Measurements from ENCODE around the gene ICAM1.
A peak's percentile ranks its signal among the peaks of the same experiment; 100 is the strongest.
"Not testable (repeated sequence)": the region's sequence is repeated elsewhere in the genome, so short reads cannot be mapped to it uniquely, and the experiment has no call there.

ICAM1 gene

DNA sequence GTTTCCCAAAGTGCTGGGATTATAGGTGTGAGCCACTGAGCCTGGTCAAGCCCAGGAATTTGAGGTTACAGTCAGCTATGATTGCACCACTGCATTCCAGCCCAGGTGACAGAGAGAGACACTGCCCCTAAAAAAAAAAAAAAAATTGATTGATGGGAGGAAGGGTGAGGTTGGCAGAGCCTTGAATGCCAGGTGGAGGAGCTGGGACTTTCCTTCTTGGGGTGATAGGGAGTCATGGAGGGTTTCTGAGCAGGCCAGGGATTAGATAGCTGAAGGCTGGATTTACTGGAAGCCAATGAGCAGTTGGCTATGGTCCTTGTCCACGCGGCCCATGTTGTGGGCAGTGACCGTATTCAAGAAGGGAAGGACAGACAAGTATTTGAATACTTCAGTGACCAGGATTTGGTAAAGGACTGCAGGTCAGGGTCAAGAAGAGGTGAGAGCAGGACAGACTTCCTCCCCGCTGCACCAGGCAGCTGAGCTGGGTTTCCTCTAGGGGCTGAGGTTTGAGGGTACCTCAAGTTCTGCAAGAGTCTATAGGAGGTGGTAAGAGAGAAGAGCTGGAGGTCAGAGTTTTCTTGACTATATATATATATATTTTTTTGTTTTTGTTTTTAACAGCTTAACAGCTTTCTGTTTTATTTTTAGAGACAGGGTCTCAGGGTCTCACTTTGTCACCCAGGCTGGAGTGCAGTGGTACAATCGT, 9.0 kb downstream of the ICAM1 start:
- DNase-seq, result no peak

DNA sequence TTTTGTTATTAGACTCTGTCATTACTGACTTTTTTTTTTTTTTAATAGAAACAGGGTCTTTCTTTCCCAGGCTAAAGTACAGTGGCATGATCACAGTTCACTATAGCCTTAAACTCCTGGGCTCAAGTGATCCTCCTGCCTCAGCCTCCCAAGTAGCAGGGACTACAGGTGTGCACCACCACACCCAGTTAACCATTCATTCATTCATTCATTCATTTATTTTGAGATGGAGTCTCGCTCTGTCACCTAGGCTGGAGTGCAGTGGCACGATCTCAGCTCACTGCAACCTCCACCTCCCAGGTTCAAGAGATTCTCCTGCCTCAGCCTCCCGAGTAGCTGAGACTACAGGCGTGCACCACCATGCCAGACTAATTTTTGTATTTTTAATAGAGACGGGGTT, 11.1 kb downstream of the ICAM1 start:
- DNase-seq, result not testable (repeated sequence)

DNA sequence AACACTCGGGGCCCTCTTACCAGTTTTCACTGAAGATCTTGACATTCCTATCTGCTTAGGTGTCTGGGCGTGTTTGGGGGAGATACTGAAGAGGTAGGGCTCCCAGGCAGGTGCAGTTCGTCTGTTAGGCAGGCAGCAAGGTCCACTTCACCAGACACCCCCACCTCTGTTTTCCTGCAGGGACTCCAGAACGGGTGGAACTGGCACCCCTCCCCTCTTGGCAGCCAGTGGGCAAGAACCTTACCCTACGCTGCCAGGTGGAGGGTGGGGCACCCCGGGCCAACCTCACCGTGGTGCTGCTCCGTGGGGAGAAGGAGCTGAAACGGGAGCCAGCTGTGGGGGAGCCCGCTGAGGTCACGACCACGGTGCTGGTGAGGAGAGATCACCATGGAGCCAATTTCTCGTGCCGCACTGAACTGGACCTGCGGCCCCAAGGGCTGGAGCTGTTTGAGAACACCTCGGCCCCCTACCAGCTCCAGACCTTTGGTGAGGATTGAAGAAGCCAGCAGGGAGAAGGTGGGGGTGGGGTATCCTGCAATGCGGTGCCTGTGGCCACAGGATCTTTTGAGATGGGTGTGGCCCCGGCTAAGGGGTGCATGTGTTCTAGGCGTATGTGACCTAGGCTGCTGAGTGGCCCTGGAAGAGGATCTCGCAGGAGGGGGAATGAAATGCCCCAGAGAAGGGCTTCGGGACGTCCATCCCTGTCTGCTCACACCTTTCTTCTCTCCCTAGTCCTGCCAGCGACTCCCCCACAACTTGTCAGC, 12.6 kb downstream of the ICAM1 start:
- no peak for DNase-seq

DNA sequence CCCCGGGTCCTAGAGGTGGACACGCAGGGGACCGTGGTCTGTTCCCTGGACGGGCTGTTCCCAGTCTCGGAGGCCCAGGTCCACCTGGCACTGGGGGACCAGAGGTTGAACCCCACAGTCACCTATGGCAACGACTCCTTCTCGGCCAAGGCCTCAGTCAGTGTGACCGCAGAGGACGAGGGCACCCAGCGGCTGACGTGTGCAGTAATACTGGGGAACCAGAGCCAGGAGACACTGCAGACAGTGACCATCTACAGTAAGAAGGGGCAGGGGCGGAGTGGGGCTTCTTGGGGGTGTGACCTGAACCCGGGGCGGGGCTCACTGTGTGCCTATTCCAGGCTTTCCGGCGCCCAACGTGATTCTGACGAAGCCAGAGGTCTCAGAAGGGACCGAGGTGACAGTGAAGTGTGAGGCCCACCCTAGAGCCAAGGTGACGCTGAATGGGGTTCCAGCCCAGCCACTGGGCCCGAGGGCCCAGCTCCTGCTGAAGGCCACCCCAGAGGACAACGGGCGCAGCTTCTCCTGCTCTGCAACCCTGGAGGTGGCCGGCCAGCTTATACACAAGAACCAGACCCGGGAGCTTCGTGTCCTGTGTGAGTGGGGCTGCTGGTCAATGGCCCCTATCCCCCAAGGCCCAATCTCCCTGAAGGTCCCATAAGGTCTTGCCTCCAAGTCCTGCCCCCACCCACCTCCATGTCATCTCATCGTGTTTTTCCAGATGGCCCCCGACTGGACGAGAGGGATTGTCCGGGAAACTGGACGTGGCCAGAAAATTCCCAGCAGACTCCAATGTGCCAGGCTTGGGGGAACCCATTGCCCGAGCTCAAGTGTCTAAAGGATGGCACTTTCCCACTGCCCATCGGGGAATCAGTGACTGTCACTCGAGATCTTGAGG, 13.4 kb downstream of the ICAM1 start:
- DNase-seq, result no peak

DNA sequence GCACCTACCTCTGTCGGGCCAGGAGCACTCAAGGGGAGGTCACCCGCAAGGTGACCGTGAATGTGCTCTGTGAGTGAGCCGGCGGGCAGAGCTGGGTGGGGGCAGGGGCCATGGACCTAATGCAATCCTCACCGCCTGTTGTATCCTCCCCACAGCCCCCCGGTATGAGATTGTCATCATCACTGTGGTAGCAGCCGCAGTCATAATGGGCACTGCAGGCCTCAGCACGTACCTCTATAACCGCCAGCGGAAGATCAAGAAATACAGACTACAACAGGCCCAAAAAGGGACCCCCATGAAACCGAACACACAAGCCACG, 14.0 kb downstream of the ICAM1 start:
- no peak for DNase-seq

DNA sequence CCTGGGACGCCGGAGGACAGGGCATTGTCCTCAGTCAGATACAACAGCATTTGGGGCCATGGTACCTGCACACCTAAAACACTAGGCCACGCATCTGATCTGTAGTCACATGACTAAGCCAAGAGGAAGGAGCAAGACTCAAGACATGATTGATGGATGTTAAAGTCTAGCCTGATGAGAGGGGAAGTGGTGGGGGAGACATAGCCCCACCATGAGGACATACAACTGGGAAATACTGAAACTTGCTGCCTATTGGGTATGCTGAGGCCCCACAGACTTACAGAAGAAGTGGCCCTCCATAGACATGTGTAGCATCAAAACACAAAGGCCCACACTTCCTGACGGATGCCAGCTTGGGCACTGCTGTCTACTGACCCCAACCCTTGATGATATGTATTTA, 14.5 kb downstream of the ICAM1 start:
- no peak for DNase-seq

DNA sequence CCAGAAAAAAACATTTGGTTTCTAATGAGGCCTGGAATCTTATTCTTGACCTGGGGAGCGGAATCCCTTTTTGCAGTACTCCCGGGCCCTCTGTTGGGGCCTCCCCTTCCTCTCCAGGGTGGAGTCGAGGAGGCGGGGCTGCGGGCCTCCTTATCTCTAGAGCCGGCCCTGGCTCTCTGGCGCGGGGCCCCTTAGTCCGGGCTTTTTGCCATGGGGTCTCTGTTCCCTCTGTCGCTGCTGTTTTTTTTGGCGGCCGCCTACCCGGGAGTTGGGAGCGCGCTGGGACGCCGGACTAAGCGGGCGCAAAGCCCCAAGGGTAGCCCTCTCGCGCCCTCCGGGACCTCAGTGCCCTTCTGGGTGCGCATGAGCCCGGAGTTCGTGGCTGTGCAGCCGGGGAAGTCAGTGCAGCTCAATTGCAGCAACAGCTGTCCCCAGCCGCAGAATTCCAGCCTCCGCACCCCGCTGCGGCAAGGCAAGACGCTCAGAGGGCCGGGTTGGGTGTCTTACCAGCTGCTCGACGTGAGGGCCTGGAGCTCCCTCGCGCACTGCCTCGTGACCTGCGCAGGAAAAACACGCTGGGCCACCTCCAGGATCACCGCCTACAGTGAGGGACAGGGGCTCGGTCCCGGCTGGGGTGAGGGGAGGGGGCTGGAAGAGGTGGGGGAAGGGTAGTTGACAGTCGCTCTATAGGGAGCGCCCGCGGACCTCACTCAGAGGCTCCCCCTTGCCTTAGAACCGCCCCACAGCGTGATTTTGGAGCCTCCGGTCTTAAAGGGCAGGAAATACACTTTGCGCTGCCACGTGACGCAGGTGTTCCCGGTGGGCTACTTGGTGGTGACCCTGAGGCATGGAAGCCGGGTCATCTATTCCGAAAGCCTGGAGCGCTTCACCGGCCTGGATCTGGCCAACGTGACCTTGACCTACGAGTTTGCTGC, 16.1 kb downstream of the ICAM1 start, which contains the start of gene ICAM4:
ICAM4 (plus strand) TSS at position 153 of the 935 bp plus-strand sequence; CDS start at position 211, 58 bp downstream.
- no peak for DNase-seq

DNA sequence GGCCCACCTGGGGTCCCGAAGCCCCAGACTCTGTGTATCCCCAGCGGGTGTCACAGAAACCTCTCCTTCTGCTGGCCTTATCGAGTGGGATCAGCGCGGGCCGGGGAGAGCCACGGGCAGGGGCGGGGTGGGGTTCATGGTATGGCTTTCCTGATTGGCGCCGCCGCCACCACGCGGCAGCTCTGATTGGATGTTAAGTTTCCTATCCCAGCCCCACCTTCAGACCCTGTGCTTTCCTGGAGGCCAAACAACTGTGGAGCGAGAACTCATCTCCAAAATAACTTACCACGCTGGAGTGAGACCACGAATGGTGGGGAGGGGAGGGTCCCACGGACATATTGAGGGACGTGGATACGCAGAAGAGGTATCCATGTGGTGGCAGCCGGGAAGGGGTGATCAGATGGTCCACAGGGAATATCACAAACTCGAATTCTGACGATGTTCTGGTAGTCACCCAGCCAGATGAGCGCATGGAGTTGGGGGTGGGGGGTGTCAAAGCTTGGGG, 17.8 kb downstream of the ICAM1 start:
- DNase-seq, result peak; percentile 47

DNA sequence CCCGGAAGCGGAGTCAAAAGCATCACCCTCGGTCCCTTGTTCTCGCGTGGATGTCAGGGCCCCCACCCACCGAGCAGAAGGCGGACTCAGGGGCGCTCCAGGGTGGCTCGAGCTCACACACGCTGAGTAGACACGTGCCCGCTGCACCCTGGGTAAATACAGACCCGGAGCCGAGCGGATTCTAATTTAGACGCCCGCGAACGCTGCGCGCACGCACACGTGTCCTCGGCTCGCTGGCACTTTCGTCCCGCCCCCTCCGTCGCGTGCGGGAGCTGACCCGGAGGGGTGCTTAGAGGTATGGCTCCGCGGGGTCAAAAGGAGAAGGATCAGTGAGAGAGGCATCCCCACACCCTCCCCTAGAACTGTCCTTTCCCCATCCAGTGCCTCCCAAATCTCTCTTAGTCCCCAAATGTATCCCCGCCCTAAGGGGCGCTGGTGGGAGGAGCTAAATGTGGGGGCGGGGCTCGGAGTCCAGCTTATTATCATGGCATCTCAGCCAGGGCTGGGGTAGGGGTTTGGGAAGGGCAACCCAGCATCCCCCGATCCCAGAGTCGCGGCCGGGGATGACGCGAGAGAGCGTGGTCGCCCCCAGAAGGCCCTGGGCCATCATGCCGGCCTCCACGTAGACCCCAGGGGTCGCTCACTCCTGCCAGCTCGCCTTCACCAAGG, 18.4 kb downstream of the ICAM1 start:
- DNase-seq, result peak; percentile 80

DNA sequence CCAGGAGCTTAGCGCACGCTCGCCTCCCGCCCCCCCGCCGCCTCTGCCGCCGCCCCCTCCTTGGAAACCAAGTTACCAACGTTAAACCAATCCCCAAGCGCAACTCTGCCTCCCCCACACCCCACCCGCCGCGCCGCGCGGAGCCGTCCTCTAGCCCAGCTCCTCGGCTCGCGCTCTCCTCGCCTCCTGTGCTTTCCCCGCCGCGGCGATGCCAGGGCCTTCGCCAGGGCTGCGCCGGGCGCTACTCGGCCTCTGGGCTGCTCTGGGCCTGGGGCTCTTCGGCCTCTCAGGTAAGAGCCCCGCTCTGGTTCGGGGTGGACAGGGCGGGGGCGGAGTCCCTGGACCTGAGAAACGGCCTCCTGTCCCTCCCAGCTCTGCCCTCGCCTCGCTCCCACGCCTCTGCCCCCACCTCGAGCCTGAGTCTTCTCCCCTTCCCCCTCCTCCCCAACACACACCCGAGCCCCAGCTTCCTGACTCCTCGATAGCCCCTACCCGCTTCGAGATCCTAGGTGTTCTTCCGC, 19.0 kb downstream of the ICAM1 start, which contains the start of gene ICAM5:
ICAM5 (plus strand) TSS at position 117 of the 521 bp plus-strand sequence; CDS start at position 209, 92 bp downstream.
- peak; percentile 66 for DNase-seq

DNA sequence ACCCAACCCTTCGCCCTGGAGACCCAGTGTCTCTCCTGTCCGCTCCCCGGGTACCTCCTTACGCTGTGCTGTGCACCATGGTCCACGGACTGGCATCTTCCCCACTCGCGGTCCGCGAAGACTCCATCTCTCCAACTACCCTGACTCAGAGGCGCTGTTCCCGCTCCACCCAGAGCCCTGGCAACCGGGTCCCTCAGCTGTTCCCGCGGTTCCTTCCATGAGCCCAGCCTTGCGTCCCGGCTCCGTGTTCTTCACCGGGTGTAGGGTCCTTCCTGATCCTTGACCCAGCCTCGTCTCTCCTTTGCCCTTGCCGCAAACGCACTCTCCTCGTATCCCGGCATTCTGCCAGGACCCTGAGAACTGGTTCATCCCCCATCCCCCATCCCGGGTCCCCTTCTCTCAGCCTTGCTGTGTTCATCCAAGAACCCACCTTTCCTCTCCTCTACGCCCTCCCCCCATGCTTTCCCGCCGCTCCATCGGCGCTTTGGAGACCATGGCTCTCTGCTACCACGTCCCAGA, 19.5 kb downstream of the ICAM1 start:
- DNase-seq, result no peak

DNA sequence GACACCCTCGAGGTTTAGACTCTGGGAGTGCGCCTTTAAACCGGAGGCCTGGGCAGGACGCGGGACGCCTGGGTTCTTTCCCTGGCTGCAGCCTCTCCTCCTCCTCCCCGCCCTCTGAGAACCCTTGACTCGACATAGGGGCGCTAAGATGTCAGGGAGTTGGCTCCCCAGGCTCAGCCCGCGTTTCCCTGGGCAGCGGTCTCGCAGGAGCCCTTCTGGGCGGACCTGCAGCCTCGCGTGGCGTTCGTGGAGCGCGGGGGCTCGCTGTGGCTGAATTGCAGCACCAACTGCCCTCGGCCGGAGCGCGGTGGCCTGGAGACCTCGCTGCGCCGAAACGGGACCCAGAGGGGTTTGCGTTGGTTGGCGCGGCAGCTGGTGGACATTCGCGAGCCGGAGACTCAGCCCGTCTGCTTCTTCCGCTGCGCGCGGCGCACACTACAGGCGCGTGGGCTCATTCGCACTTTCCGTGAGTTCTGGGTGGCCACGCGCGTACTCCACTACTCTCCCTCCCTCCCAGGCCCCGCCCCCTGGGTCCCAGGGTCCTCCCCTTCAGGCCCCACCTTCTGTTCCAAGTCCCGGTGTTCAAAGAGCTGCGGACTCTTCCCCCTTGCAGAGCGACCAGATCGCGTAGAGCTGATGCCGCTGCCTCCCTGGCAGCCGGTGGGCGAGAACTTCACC, 20.1 kb downstream of the ICAM1 start:
- DNase-seq, result peak; percentile 55

DNA sequence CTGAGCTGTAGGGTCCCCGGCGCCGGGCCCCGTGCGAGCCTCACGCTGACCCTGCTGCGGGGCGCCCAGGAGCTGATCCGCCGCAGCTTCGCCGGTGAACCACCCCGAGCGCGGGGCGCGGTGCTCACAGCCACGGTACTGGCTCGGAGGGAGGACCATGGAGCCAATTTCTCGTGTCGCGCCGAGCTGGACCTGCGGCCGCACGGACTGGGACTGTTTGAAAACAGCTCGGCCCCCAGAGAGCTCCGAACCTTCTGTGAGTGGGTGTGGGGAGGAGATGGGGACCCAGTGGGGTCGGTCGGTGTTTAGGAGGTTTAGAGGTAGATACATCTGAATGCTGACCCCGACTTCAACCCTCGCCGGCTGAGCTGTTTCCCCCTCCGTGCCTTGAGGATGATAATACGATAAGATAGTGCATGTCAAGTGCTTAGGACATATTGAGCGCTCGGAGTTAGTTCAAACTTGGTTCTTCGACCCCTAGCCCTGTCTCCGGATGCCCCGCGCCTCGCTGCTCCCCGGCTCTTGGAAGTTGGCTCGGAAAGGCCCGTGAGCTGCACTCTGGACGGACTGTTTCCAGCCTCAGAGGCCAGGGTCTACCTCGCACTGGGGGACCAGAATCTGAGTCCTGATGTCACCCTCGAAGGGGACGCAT, 20.8 kb downstream of the ICAM1 start:
- no peak for DNase-seq

DNA sequence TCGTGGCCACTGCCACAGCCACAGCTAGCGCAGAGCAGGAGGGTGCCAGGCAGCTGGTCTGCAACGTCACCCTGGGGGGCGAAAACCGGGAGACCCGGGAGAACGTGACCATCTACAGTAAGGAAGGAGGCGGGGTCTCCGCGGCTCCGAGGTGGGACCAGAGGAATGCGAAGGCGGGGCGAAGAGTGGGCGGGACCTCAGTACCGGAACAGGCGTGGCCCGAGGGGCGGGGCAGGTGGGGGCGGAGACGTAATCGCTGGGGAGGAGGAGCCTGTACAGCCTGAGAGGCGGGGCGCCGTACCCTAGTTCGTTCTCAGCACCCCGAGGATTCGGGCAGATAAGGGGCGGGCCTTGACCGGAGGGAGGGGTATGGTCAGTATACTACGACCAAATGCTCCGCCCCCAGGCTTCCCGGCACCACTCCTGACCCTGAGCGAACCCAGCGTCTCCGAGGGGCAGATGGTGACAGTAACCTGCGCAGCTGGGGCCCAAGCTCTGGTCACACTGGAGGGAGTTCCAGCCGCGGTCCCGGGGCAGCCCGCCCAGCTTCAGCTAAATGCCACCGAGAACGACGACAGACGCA, 21.4 kb downstream of the ICAM1 start:
- peak; percentile 63 for DNase-seq

DNA sequence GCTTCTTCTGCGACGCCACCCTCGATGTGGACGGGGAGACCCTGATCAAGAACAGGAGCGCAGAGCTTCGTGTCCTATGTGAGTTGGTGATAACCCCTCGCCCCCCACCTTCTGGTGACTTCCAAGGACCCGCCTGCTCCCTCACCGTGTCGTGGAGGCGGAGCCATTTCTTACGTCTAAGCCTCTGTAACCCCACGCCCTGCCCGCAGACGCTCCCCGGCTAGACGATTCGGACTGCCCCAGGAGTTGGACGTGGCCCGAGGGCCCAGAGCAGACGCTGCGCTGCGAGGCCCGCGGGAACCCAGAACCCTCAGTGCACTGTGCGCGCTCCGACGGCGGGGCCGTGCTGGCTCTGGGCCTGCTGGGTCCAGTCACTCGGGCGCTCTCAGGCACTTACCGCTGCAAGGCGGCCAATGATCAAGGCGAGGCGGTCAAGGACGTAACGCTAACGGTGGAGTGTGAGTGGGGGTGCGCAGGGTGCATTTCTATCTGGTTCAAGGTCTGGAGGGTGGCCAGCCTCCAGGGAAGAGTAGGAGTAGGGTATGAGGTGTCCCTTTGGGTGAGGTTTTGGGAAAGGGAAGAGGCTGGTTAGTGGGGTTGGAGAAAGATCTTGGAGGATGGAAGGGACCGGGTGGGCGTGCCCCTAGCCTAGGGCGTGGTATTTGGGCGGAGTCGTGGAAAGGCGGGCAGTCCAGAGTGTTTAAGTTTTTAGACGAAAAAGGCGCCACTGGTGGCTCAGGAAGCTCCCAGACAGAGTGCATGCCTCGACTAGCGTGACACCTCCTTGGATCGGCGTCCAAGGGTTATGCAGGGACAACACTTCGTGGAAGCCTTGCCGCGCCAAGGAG, 22.1 kb downstream of the ICAM1 start:
- no peak for DNase-seq

DNA sequence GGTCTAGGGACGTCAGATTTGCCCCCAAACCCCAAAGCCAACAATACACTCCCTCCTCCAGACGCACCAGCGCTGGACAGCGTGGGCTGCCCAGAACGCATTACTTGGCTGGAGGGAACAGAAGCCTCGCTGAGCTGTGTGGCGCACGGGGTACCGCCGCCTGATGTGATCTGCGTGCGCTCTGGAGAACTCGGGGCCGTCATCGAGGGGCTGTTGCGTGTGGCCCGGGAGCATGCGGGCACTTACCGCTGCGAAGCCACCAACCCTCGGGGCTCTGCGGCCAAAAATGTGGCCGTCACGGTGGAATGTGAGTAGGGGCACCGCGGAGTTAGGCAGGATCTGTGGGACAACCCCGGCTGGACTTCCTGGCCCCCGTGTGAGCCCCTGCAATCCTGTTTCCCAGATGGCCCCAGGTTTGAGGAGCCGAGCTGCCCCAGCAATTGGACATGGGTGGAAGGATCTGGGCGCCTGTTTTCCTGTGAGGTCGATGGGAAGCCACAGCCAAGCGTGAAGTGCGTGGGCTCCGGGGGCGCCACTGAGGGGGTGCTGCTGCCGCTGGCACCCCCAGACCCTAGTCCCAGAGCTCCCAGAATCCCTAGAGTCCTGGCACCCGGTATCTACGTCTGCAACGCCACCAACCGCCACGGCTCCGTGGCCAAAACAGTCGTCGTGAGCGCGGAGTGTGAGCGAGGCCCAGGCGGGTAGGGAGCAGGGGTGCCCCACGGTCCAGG, 22.9 kb downstream of the ICAM1 start:
- no peak for DNase-seq

DNA sequence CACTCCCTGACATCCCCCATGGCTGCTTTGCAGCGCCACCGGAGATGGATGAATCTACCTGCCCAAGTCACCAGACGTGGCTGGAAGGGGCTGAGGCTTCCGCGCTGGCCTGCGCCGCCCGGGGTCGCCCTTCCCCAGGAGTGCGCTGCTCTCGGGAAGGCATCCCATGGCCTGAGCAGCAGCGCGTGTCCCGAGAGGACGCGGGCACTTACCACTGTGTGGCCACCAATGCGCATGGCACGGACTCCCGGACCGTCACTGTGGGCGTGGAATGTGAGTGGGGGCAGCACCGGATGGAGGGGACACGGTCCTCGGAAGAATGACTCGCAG, 23.4 kb downstream of the ICAM1 start:
- no peak for DNase-seq
